Urinary bladder (tissue), 4 donors: ENCODE results near the gene CFHR4. TPM values are rescaled to one million over a fixed set of nuclear protein-coding genes. Genes with fewer than 3 reads are reported as not detected.
"Not testable (repeated sequence)": the region's sequence is repeated elsewhere in the genome, so short reads cannot be mapped to it uniquely, and the experiment has no call there.

Source experiments
- DNase-seq: peaks from one replicate; pipeline ENCODE4 v3.0.0-alpha.2; 2015; ENCODE audit errors: extremely low spot score
- H3K27ac ChIP-seq: one replicate; pipeline ENCODE4 v1.5.1; 2013; ENCODE audit warnings: low read depth, mild to moderate bottlenecking, moderate library complexity
- H3K36me3 ChIP-seq: one replicate; pipeline ENCODE4 v1.6.1; 2013; ENCODE audit warnings: mild to moderate bottlenecking, moderate library complexity; ENCODE audit not compliant: insufficient read depth
- H3K4me1 ChIP-seq: one replicate; pipeline ENCODE4 v1.6.1; 2013; ENCODE audit warnings: mild to moderate bottlenecking, moderate library complexity; ENCODE audit not compliant: insufficient read depth
- H3K4me3 ChIP-seq: one replicate; pipeline ENCODE4 v1.5.1; 2013; ENCODE audit warnings: low read depth, low read length
- WGBS: extraction: QIAGEN DNeasy Blood & Tissue Kit; methylation state at CpG from one replicate; pipeline ENCODE4 v1.1.7; 2013; 5-methylcytosine and 5-hydroxymethylcytosine counted together
- polyA plus RNA-seq: library from polyadenylated mRNA; stranded (reverse); fragments of 200-250 nt; gene quantifications from one replicate; pipeline ENCODE4 v1.2.3, GENCODE V29; 2013
- total RNA-seq: library from RNA; depleted of rRNA; stranded (reverse); fragments of >200 nt; gene quantifications from one replicate; pipeline ENCODE4 v1.2.3, GENCODE V29; 2014
- donor health status: healthy with polysubstance abuse.
- donor health status: healthy.

Gene CFHR4
- not detected for total RNA-seq
- 0.04 TPM for polyA plus RNA-seq

DNA sequence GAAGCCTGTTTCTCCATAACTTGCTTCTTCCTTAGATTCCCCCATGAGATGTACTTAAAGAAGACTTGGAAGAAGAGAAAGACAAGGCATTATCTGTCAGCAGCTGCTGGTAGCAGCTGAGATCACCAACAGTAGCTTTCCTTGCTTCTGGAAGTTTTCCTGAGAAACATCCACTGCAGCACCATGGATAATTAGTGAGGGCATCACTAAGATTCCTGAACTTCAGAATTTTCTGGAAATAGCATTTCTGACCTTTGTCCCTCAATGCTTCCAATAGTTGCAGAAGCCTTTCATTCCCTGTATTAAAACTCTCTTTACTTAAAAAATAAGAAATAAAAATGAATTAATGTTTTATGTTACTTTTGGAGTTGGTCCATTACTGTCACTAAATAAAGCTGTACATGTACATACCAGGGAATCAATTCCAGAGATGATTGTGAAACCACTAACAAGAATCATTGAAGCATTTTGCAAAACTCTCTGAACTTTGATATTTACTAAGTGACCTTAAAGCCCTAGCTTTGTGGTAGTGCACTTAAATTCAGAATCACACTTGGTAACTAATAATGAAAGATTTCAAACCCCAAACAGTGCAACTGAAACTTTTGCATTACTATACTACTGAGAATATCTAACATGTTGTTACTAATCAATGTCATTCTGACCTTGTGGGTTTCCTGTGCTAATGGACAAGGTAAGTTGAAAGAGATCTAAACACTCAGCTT is at the start of gene CFHR4:
TSS of gene CFHR4 (plus strand) at position 538 of the 725 bp plus-strand sequence. CDS start at position 637, 99 bp downstream.
- Histone ChIP-seq H3K36me3 (no peaks in the 10 kb centered on the region), H3K4me1 (no peaks in the 10 kb centered on the region), H3K4me3 (no peak within 1 kb of the TSS), H3K27ac (no peak within 1 kb of the TSS)
- DNase-seq, result no peak

DNA sequence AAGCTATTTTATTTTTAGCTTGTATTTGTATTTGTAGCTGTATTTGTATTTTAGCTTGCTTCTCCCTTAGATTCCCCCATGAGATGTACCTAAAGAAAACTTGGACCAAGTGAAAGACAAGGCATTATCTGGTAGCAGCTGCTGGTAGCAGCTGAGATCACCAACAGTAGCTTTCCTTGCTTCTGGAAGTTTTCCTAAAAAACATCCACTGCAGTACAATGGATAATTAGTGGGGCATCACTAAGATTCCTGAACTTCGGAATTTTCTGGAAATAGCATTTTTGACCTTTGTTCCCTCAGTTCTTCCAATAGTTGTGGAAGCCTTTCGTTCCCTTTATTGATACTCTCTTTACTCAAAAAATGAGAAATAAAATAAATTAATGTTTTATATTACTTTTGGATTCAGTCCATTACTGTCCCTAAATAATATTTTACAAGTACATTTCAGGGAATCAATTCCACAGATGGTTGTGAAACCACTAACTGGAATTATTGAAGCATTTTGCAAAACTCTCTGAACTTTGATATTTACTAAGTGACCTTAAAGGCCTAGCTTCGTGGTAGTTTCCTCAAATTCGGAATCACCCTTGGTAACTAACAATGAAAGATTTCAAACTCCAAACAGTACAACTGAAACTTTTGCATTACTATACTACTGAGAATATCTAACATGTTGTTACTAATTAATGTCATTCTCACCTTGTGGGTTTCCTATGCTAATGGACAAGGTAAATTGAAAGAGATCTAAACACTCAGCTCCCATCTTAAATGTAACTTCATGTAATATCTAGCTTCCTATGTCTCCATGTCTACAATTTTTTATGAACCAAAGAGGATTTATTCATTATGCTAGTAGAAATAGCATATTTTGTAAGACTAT is 38.0 kb upstream of the CFHR4 start:
- not testable (repeated sequence) for H3K27ac ChIP-seq, H3K4me3 ChIP-seq, DNase-seq, H3K4me1 ChIP-seq, H3K36me3 ChIP-seq
- 81% methylated on average over 2 of the region's 4 CpGs for WGBS

DNA sequence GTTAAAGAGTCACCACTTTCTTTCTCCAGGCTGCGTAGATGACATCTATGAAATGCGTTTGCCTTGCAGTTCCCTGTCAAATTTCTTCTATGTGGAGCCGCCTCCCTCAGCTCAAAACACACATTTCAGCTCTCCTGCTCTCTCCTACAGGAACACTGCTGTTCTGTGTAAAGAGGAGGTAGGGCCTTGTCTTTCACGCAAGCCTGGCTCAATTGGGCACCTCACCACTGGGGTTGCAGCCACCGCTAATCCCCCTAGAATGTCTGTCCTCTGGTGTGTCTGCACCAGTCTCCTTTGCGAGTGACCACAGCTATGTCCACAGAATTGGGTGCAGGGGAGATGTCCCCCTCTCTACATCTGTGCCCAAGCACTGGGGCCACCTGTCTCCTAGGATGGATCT is 31.8 kb upstream of the CFHR4 start:
- no peak overlapping the region for H3K27ac ChIP-seq
- 87% methylated on average over 6 of the region's 6 CpGs for WGBS
- DNase-seq, result no peak
- H3K36me3 ChIP-seq, result no peaks in the 10 kb centered on the region
- no peaks in the 10 kb centered on the region for H3K4me1 ChIP-seq
- no peak overlapping the region for H3K4me3 ChIP-seq

DNA sequence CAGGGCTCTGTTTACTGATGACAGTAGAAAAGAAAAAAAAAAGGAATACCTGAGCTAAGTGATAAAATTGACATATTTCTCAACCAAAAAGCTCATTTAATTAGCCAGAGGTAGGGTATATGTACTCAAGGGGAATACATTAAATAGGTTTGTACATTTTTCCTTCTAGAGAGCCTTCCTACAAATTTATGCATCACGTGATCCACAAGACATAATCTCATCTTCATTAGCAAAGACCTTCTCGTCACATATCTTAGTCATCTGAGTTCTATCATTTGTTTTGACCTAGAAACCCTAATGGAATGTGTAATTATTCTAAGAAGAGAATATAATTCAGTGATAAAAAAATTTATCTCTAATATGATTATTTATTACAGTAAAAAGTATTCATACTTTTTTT is 30.7 kb upstream of the CFHR4 start:
- 79% methylated on average over 2 of the region's 2 CpGs for WGBS
- DNase-seq, result no peak
- Histone ChIP-seq H3K27ac (no peak overlapping the region), H3K36me3 (no peaks in the 10 kb centered on the region), H3K4me1 (no peaks in the 10 kb centered on the region), H3K4me3 (no peak overlapping the region)

DNA sequence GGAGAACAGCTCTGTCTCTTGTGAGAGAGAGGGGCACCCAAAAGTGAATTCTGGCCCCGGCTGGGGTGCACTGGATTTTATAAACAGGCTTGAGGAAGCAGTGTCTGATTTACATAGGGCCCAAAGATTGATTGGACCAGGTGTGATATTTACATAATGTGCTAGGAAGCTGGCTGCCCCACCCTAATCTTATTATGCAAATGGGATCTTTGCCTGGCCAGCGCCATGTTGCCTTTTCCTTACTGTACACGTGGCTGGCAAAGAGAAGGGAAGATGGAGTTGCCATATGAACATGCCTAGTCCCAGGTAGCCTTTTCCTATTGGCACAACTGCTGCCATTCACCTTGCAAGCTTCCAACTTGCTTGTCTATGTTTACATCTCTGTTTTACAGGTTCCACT is 29.0 kb upstream of the CFHR4 start:
- DNase-seq, result no peak
- Histone ChIP-seq H3K27ac (no peak overlapping the region), H3K36me3 (no peaks in the 10 kb centered on the region), H3K4me3 (no peak overlapping the region), H3K4me1 (no peaks in the 10 kb centered on the region)
- 73% methylated on average over 3 of the region's 3 CpGs for WGBS

DNA sequence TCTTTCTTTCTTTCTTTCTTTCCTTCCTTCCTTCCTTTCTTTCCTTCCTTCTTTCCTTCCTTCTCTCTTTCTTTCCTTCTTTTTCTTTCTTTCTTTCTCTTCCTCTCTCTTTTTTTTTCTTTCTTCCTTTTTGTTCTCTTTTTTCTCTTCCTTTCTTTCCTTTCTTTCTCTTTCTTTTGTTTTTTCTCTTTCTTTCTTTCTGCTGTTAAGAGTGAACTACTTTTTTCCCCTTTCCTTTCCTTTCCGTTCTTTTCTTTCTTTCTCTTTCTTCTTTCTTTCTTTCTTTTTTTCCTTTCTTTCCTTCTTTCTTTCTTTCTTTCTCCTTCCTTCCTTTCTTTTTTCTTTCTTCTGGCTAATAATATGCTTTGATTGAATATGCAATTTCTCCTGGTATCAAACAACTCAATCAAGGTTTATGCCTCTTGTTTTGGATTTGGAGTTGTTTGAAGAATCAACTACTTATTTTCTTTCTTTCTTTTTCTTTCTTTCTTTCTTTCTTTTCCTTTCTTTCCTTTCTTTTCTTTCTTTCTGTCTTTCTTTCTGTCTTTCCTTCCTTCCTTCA is 27.4 kb upstream of the CFHR4 start:
- 100% methylated on average over 1 of the region's 1 CpG for WGBS
- H3K4me3 ChIP-seq, result no peak overlapping the region
- no peaks in the 10 kb centered on the region for H3K4me1 ChIP-seq
- H3K36me3 ChIP-seq, result no peaks in the 10 kb centered on the region
- DNase-seq, result no peak
- no peak overlapping the region for H3K27ac ChIP-seq

DNA sequence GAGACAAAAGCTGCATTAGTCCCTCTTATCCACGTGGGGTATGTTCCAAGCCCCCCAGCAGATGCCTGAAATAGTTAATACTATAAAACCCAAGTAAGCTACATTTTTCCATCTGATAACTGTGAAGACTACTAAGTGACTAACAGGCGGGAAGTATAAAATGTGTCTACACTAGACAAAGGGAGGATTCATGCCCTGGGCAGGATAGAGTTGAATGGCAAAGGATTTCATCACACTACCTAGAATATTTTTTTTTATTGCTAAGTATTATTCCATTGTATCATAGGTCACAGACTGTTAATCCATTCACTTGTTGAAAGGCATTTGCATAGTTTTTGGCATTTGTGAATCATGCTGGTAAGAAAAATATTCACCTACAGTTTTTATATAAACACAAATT is 26.4 kb upstream of the CFHR4 start:
- no peak overlapping the region for H3K4me3 ChIP-seq
- 33% methylated on average over 2 of the region's 2 CpGs for WGBS

DNA sequence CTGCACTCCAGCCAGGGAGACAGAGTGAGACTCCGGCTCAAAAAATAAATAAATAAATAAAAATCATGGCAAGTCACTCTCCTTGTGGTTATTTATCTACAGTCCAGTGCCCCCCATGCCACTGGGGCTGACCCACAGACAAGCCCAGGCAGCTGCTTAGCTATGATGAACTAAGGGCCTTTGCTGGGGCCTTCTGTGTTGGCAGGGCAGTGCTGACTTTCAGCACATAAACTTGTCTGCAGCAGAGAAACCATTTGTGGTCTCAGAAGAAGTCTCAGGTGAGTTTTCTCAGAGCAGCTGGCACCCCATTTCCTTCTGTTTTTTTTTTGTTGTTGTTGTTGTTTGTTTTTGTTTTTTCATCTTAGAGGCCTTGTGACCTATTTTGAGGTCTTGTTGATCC is 20.9 kb upstream of the CFHR4 start:
- H3K36me3 ChIP-seq, result no peaks in the 10 kb centered on the region

More for the DNA sequence above, 26.4 kb upstream of the CFHR4 start:
- no peak overlapping the region for H3K27ac ChIP-seq
- no peaks in the 10 kb centered on the region for H3K36me3 ChIP-seq
- no peak for DNase-seq
- no peaks in the 10 kb centered on the region for H3K4me1 ChIP-seq

DNA sequence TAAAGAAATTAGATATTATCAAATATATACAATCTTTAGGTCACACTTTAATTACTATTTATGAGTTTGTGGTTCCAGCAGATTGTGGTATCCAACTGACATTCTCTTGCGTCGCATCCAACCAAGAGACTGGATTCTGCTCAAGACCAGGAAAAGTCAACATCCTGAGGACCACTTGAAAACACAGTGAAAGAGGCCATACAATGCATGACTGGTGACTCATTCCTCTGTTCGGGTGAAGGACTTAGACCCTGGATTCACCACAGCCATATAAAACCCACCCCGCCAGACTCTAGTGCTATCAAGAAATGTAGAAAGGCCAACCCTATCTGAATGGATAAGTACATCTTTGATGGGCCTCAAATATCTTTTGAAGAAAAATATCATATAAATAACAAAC is 14.5 kb upstream of the CFHR4 start:
- DNase-seq, result no peak
- Histone ChIP-seq H3K4me1 (no peaks in the 10 kb centered on the region), H3K4me3 (no peak overlapping the region), H3K27ac (no peak overlapping the region), H3K36me3 (no peaks in the 10 kb centered on the region)
- 91% methylated on average over 4 of the region's 4 CpGs for WGBS

More for the DNA sequence above, 20.9 kb upstream of the CFHR4 start:
- Histone ChIP-seq H3K4me3 (no peak overlapping the region), H3K4me1 (no peaks in the 10 kb centered on the region), H3K27ac (no peak overlapping the region)
- WGBS, result 98% methylated on average over 1 of the region's 1 CpG
- no peak for DNase-seq

DNA sequence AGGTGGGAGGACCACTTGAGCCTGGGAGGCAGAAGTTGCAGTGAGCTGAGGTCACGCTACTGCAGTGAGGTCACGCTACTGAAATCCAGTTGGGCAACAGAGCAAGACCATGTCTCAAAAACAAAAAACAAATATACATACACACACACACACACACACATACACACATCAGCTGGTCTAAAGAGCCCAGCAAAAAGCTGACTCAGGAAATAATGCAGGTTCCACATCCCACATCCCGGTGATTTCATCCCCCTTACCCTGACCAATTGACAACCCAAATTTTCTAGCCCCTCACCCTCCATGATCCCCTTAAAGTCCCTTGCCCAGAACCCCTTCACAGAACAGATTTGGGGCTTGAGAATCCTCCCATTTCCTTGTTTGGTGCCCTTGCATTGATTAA is 11.9 kb upstream of the CFHR4 start:
- 97% methylated on average over 3 of the region's 3 CpGs for WGBS
- DNase-seq, result no peak
- Histone ChIP-seq H3K36me3 (no peaks in the 10 kb centered on the region), H3K27ac (no peak overlapping the region), H3K4me3 (no peak overlapping the region), H3K4me1 (no peaks in the 10 kb centered on the region)

DNA sequence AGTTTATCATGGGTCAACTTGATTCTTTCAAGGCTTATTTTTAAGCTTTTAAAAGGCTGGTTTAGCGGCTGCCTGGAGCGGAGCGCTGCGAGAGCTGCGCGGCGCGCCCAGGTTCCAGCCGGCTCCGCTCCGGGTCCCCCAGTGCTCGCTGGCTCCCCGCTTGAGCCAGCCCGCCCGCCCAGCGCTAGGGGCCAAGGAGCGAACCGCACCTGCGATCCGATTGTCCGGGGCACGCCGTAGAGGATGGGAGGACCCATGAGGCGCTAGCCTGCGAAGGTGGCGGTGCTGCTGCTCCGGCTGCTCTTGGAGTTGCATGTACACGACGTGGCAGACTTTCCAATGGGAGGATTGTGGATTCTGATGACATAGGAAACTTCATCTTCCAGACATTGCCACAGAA is 9.9 kb upstream of the CFHR4 start:
- no peaks in the 10 kb centered on the region for H3K36me3 ChIP-seq
- H3K4me1 ChIP-seq, result no peaks in the 10 kb centered on the region
- no peak overlapping the region for H3K27ac ChIP-seq
- 3% methylated on average over 29 of the region's 29 CpGs for WGBS
- no peak overlapping the region for H3K4me3 ChIP-seq
- no peak for DNase-seq

DNA sequence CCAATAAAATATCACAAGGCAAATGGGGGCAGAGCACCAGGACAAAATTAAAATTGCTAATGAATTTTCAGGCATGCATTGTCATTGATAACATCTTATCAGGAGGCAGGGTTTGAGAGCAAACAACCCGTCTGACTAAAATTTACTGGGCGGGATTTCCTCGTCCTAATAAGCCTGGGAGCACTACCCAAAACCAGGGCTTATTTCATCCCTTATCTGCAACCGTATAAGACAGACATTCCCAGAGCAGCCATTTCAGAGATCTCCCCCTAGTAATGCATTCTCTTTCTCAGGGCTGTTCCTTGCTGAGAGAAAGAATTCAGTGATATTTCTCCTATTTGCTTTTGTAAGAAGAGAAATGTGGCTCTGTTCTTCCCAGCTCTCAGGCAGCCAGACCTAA is 1.3 kb upstream of the CFHR4 start:
- WGBS, result 73% methylated on average over 4 of the region's 4 CpGs

DNA sequence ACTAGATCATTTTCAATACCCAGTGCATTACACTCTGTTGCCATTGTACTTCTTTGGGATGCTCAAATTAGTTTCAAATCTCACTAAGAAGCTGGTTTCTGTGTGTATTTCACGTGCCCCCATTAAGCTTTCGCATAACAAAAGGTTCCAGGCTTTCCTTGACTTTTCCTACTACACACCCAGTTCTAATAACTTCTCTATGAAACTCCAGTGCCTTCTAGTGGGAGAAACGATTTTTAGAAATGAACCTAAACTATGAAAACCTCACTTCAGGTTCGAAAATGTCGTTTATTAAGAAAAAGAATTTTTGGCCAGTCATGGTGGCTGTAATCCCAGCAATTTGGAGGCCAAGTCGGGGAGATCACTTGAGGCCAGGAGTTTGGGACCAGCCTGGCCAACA is 2.8 kb downstream of the CFHR4 start:
- DNase-seq, result no peak
- 70% methylated on average over 6 of the region's 6 CpGs for WGBS
- H3K27ac ChIP-seq, result no peak overlapping the region
- H3K4me1 ChIP-seq, result no peaks in the 10 kb centered on the region
- no peak overlapping the region for H3K4me3 ChIP-seq
- H3K36me3 ChIP-seq, result no peaks in the 10 kb centered on the region

More for the DNA sequence above, 1.3 kb upstream of the CFHR4 start:
- H3K4me3 ChIP-seq, H3K4me1 ChIP-seq, DNase-seq, H3K36me3 ChIP-seq, H3K27ac ChIP-seq: not testable (repeated sequence)

DNA sequence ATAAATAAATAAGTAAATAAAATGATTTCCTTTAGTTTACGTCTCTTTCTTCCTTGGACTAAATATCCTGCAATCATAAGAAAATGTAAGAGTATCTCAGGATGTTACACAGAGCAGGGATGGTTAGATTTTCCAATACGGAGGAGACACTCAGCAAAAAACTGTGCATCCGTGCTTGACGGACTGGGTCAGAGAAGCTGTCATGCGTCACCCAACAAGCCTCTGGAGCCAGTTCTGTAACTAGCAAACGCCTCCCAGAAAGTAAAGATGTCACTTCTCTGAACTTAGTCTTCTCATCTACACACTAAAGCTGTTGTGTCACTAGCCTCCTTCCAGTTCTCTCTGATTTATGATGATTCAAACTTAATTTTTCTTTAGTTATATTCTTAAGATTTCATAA is 3.4 kb downstream of the CFHR4 start:
- Histone ChIP-seq H3K36me3 (no peaks in the 10 kb centered on the region), H3K4me3 (no peak overlapping the region), H3K4me1 (no peaks in the 10 kb centered on the region), H3K27ac (no peak overlapping the region)
- WGBS, result 78% methylated on average over 6 of the region's 6 CpGs
- DNase-seq, result no peak
